HG03457 (cell line): ENCODE measurements around the gene TNRC6A.
"Not testable (repeated sequence)": the region's sequence is repeated elsewhere in the genome, so short reads cannot be mapped to it uniquely, and the experiment has no call there.

Source experiments
- ATAC-seq: cut with Tn5 transposase; IDR thresholded peaks from one replicate; pipeline ENCODE4 v1.9.1; 2021; ENCODE audit warnings: moderate number of reproducible peaks; ENCODE audit not compliant: unreplicated experiment

The TNRC6A gene

DNA sequence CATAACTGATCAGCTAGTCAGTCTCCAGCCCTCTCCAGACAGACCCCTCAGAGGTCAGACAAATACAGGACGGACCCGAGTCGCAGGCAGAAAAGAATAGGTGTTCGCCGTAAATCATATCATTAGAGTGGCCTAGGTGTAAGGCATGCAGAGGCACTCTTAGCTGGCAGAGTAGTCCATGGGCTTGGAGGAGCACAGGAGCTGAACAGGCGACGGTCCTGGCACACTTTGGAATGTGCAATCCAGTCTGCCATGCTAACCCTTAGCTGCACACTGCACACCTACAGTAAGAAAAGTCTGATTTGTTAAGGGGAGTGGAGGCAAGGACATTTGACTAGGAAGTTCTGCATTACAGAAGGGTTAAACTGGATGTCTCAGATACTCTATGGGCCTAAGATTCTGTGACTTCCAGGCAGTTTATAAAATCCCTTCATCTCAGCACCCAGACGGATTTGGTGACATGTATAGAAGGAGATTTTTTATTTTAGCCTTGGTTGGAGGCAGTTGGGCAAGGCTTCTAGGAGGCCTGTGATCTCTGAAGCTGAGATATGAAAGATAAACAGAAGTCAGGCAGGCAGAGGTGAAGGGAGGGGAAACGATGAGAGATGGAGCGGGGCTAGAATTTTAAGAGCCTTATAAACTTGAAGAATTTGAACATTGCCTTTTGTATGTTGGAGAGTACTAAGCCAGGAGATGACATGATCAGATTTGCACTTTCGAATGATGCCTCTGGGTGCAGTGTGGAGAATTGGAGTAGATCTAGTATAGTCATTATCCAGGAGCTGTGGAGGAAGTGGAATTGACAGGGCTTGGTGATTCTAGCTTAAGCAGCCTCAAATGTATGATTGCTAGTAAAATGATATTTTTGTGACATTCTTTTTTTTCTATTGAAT lies 81.7 kb downstream of the TNRC6A start:
- ATAC-seq = no peak

DNA sequence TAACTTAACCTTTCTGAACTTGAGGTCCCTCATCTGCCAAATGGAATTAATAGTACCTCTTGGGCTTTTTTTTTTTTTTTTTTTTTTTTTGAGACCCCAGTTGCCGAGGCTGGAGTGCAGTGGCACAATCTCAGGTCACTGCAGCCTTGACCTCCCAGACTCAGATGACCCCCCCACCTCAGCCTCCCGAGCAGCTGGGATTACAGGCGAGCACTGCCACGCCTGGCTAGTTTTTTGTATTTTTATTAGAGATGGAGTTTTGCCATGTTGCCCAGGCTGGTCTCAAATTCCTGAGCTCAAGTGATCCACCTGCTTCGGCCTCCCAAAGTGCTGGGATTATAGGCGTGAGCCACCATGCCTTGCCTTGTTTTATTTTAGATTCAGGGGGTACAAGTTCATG lies 83.4 kb downstream of the TNRC6A start:
- not testable (repeated sequence) for ATAC-seq

DNA sequence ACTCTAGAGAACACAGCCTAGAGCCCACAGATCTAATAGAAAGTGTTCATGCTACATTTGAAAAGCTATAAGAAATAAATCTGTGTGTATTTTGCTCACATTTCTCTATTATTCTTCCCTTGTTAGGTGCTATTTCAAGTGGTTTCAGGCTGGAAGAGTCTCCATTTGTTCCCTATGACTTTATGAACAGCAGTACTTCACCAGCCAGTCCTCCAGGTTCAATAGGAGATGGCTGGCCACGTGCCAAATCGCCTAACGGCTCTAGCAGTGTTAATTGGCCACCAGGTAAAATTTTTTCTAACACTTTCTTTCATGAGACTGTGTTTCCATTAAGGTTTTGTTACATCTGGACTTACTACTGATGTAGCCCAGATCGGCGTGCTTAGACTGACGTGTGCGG lies 85.6 kb downstream of the TNRC6A start:
- ATAC-seq = no peak

DNA sequence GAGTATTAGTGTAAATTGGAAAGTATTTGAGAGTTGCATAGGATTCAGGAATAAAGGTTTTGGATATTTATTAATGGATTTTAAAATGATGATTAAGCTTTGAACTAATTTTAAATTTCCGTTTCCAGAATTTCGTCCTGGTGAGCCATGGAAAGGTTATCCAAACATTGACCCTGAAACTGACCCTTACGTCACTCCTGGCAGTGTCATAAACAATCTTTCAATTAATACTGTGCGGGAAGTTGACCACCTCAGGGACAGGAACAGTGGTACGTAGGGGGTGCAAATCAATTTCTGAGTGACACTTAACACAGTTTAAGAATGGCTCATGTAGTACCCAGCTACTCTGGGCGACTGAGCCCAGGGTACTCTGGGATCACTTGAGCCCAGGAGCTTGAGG lies 87.2 kb downstream of the TNRC6A start:
- ATAC-seq = no peak

DNA sequence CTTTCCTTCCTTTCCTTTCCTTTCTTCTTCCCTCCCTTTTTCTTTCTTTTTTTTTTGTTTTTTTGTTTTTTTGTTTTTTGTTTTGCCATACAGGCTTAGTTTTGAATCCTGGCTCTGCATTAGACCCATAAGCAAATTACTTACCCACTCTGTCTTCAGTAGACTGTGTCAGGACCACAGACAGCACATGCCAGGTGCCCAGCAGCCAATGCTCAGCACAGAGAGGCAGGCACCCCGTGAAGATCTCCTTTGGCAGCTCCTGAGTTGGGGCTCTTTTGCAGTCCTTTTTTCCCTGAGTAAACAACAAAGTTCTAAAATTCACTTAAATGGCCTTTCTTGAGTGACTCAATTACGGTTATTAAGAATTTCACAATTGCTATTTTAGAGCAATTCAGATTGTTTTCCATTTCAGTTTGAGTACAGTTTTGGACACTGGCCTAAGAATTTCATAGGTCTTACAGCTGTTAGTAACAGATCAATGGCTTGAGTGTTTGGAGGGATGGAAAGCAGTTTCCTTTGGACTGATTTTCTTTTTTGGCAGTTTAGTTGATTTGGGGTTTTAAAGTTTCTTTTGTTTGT lies 90.1 kb downstream of the TNRC6A start:
- ATAC-seq = no peak

DNA sequence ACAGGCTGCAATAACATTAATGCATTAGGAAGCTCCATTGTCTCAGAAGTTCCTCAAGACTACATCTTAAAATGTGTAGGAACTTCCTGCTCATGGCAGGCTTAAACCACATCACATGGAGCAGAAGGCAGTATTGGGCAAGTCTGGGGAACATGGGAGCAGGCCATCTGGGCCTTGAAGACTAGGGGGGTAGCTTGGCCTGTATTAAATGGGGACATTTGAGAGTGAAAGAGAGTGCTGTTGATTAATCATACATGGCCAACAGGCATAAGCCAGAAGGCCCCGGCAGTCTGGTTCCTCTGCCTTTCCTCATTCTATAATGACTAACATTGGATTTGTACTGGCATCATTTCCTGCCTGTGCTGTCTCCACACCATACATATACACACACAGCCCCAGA lies 91.1 kb downstream of the TNRC6A start:
- ATAC-seq = no peak

DNA sequence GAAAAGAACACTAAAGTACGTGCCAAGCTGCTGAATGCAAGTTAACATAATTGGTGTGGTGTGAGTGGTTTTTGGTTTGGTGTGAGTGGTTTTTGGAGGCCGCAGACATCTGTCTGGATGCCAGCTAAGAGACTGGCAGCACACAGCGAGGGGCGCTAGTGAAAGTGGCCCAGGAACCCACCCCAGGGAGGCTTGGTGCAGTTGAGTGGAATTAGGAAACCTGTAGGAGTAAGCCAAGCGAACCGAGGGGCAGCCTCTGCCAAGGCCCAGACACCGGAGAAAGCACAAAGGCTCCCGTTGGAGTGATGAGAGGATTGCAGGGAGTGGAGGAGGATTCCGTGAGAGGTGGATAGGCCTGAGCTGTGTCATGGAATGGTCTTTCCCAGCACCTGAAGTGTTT lies 91.7 kb downstream of the TNRC6A start:
- ATAC-seq = no peak

DNA sequence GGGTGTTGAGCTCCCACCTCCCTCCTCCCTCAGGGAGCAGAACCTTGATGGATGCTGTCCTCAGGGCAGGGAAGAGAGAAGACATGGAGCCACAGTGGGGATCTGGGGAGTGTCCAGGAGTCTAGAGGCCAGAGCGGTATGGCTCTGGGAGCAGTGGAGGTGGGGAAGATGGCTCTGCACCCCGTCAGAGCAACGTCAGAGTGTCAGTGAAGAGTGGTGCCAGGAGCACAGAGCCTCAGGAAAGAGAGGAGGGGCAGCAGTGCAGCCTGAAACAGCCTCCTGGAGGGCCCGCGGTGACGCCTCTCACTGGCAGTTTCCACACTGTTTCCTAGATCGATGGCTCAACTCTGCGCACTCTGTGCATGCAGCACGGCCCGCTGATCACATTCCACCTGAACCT lies 93.1 kb downstream of the TNRC6A start:
- no peak for ATAC-seq

DNA sequence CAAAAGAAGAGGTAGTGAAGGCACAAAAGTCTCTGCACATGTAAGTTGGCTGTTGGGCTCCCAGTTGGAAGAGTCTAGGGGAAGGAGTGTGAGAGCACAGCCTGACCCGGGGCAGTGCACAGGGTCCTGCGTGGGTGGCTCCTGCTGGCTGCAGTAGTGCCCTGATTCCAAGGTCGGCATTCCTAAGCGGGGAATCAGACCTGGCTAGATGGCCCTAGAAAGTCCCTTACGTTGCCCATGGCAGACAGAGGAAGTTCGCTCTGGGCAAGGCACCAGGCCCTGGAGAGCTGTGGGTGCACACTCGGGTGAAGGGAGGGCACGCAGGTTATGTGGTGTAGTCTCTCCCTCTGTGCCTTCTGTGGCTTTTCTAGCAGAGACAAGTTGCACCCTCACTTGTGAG lies 93.5 kb downstream of the TNRC6A start:
- no peak for ATAC-seq

DNA sequence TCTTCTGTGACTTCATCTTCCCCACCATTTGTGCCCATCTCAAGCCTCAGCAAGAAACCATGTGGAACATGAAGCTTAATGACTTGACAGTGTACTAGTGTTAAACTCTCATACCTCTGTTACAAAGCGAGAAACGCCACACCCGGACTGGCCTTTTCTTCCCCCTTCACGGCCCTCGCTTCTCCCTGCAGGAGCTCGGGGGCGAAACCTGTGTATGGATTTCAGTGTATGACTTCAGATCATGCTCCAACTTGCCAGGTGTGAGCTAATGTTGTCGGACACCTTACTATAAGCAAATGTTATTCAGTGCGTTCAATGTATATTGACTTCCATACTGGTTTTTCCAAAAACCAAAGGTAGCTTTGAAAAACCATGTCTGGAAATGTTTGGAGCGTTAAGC lies 96.2 kb downstream of the TNRC6A start:
- no peak for ATAC-seq

DNA sequence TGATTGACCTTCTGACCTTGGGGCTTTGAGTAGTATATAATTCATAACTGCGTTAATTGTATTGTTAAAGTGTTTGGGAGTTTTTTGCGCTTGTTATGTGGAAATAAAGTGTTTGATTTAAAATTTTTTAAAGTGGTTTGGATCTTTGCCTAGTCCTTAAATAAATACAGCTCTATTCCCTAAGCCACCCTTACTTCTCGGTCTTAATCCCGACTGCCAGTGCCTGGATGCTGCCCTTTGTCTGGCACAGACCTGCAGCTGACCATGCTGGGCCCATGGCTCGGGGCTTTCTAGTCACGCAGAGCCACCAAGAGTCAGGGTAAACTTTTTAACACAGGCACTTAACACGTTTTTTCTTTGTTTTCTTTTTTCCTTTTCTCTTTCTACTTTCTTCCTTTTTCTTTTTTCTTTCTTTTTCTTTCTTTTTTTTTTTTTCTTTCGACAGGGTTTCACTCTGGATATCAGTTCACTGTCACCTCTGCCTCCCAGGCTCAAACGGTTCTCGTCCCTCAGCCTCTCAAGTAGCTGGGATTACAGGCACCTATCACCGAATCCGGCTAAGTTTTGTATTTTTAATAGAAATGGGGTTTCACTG lies 96.7 kb downstream of the TNRC6A start:
- ATAC-seq = no peak

DNA sequence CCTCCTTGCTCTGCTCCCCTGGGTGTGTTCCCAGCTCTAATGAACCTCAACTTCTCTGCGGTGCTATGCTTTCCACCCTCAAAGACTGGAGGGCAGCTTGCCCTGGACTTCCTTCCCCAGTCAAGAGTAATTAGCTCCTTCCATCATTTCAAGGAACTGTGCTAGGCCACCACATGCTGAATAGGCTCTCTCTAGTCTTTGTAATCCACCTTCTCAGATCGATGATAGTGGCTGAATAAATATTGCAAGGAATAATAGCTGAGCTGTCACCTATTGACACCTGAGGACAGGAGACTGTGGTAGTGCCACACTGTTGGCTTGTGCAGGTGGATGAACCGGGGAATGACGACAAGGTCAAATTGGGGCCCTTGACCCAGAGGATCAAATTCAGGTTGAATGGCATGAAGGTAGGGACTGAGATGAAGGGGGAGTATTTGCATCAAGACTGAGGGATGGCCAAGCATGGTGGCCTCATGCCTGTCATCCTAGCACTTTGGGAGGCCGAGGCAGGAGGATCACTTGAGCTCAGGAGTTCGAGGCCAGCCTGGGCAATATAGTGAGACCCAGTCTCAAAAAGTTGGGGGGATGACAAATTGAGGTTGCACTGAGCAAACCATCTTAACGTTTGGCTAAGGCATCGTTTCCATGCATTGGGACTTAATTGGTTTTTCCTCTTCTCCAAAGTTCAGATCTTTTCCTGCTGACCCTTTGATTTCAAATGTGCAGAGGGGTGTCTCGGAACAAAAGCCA lies 97.5 kb downstream of the TNRC6A start:
- no peak for ATAC-seq

DNA sequence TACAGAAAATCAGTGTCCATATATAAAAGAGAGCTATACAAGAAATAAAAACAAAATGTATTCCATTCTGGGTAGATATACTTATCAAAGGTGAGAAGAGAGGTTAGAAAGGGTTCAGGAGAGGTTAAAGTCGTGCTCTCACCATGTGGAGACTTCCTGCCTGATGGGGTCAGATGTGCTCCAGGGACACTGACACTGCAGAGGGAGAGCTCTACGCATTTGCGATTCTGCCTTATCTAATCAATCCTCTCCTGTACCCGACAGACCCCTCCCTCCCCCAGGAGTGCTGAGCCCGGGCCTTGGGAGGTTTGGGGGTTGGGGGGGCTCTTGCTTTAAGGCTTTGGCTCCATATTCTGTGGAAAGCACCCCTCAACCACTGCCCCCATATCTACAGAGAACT lies 99.7 kb downstream of the TNRC6A start:
- ATAC-seq = no peak

DNA sequence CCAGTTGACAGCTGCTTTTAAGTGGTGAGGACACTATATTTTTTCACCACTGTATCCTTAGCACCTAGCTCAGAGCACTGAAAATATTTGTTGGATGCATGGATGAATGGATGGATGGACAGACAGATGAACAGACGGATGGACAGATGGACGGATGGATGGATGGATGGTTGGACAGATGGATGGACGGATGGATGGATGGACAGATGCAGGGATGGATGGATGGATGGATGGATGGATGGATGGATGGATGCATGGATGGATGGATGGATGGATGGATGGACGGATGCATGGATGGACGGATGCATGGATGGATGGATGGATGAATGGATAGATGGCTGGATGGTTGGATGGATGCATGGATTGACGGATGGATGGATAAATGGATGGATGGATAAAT lies 103.9 kb downstream of the TNRC6A start:
- no peak for ATAC-seq

DNA sequence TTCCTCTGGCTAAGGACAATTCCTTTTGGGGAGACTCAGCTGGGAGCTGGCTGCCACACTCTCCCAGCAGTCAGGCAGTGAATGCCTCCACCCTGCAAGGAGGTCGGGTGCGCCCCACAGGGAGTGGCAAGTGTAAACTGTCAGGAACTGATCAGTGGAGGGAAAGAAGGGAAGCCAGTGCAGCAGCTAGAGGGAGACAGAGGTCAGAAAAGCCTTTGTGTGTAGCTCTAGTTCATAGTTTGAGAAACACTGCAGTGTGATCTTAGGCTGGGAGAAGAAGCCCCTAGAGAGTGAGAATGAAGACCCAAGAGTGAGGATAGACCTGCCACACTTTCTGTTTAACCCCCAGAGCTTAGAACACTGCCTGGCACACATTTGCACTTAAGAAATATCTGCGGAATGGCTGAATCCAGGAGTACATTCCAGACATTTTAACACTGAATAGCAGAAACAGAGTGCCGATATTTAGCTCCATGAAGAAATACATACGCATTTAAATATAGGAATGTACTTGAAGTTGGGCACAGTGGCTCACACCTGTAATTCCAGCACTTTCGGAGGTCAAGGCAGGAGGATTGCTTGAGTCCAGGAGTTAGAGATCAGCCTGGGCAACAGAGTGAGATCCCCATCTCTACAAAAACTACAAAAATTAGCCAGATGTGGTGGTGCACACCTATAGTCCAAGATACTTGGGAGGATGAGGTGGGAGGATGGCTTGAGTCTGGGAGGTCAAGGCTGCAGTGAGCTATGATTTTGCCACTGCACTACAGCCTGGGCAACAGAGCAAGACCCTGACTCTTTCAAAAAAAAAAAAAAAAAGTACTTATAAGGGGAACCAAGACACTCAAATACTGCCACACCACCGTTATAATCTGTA lies 105.2 kb downstream of the TNRC6A start:
- ATAC-seq = no peak

DNA sequence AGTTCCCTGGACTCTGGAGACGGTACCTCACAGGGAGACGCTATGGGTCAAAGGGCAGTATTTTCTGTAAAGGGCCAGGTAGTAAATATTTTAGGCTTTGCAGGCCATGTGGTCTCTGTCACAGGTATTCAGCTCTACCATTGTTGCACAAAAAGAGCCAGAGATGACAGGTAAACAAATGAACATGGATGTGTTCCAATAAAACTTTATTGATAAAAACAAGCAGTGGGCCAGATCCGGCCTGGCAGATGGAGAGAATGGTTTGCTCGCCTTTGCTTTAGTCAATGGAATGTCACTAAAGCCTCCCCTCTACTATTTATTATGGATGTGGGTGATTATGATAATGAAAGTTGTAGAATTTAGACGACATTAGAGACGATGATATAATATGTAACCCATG lies 107.4 kb downstream of the TNRC6A start:
- ATAC-seq = no peak

DNA sequence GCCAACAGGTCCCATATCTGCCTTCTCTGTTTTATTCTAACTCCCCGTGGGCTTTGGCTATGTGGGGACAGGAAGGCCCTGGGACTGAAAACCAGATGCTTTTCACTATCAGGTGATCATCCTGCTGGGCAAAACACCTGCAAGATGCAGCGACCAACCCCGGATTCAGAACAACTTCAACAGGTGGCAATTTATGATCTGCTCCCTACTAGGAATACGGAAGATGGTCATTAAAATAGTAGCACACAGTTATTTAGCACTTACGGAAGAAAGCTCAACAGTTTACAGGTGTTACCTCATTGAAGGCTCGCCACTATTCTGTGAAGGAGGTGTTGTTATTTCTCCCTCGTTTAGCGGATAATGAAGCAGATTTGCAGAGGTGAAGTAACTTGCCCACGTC lies 108.5 kb downstream of the TNRC6A start:
- no peak for ATAC-seq

DNA sequence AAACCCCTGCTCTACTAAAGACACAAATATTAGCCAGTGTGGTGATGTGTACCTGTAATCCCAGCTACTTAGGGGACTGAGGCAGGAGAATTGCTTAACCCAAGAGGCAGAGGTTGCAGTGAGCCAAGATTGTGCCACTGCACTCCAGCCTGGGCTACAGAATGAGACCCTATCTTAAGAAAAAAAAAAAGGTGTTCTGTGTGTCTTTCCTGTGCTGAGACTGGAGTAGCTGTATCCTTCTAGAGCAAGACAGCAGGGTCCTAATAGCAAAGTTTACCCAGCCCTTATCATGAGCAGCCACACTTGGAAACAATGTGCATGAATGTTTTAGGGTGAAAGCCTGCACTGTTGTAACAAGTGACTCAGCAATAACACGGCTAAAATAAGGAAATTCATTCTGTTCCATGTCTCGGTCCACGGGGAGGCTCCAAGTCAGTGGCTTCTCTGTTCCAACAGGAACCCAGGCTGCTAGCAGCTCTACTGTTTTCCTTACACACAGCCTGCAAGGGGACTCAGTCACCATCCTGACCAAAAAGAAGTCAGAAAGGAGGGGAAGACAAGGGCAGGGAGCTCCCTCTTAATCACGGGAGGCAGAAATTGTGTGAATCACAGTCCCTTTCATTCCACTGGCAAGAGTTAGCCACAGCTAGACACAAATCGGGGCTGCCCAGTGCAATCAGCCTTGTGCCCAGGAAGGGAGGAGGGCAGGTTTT lies 109.3 kb downstream of the TNRC6A start:
- no peak for ATAC-seq

DNA sequence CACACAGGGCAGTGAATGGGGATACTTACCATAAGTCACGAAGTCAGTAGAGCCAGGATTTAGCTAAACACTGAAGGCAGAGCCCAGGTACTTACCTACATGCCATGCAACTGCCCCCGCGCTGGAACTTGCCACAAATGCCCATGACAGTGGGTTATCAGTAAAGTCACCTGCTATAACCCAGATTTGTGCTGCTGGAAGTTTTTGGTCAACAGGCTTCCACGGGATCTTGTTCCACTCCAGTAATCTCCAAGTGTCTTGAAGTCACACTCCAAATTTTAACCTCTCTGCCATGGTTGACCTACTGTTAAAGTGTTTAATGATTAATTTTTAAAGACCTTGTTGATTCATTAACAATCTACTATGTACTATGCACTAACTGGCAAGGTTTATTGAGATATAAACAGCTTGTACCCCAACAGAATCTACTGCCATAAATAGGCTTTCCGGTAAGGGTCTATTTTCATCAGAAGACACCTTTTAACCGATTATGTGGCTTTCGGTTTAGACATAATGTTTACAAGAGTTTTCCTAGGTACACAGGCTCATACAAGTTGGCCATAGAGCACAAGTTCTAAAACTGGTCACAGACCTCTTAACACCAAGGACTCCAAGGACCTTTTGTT lies 110.0 kb downstream of the TNRC6A start:
- ATAC-seq = no peak

DNA sequence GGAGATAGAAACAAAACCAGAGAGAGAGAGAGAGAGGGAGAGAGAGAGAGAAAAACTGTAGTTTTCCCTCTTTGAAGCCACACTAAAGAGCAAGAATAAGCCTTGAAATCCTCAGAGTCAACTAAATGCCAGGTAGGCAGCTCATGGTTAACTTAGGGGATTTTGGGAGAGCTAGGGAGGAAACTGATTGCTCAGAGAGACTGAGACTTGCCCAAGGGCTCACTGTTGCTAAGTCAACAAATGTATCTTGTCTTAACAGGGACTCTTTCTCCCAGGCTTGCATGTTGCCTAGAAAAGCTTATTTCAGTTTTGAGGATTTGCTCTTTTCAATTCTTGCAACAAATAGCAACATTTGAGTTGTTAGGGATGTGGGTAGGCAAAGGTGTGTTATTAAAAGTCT lies 111.8 kb downstream of the TNRC6A start:
- no peak for ATAC-seq
